Astrocyte (in vitro differentiated cells and primary cell): ENCODE results near the gene PHLPP2. TPM values are rescaled to one million over a fixed set of nuclear protein-coding genes. Genes with fewer than 3 reads are reported as not detected.

Experiments
- DNase-seq: peaks from one replicate; pipeline ENCODE4 v3.0.0-alpha.2; 2010; ENCODE audit warnings: low read depth
- FAIRE-seq: peaks from 2 replicates; lab custom pipeline; 2011; peaks lifted over from hg19 to GRCh38; lab: Jason Lieb, UNC
- H2AFZ ChIP-seq: 2 replicates; pipeline ENCODE4 v1.6.0; 2012; ENCODE audit warnings: low read depth, low read length, inconsistent platforms
- H3K27ac ChIP-seq: 2 replicates; pipeline ENCODE4 v1.5.1; 2011; ENCODE audit warnings: low read depth, low read length, inconsistent platforms
- H3K27me3 ChIP-seq: 2 replicates; pipeline ENCODE4 v1.6.0; 2011; ENCODE audit warnings: low read length, inconsistent platforms; ENCODE audit not compliant: insufficient read depth
- H3K36me3 ChIP-seq: 2 replicates; pipeline ENCODE4 v1.5.1; 2011; ENCODE audit warnings: low read length, inconsistent platforms; ENCODE audit not compliant: insufficient read depth
- H3K4me1 ChIP-seq: 2 replicates; pipeline ENCODE4 v1.5.1; 2011; ENCODE audit warnings: low read length, inconsistent platforms; ENCODE audit not compliant: insufficient read depth
- H3K4me2 ChIP-seq: 2 replicates; pipeline ENCODE4 v1.6.0; 2012; ENCODE audit warnings: low read length, inconsistent platforms
- H3K4me3 ChIP-seq: 2 replicates; pipeline ENCODE4 v1.5.1; 2011; ENCODE audit warnings: low read depth, mild to moderate bottlenecking, low read length, inconsistent platforms; ENCODE audit not compliant: insufficient read depth
- H3K79me2 ChIP-seq: 2 replicates; pipeline ENCODE4 v1.6.0; 2012; ENCODE audit warnings: mild to moderate bottlenecking, low read length, inconsistent platforms; ENCODE audit not compliant: insufficient read depth
- H3K9ac ChIP-seq: 2 replicates; pipeline ENCODE4 v1.6.0; 2012; ENCODE audit warnings: mild to moderate bottlenecking, low read length, inconsistent platforms
- H3K9me3 ChIP-seq: 2 replicates; pipeline ENCODE4 v1.5.1; 2012; ENCODE audit warnings: low read depth, mild to moderate bottlenecking, low read length, inconsistent platforms; ENCODE audit not compliant: insufficient read depth
- H4K20me1 ChIP-seq: 2 replicates; pipeline ENCODE4 v1.6.0; 2012; ENCODE audit warnings: low read length, inconsistent platforms; ENCODE audit not compliant: insufficient read depth
- H3K27ac Mint-ChIP-seq: one replicate; pipeline ENCODE4 v1.8.0; 2021; ENCODE audit warnings: mild to moderate bottlenecking, mixed read lengths; ENCODE audit not compliant: unreplicated experiment
- H3K27me3 Mint-ChIP-seq: one replicate; pipeline ENCODE4 v1.8.0; 2021; ENCODE audit warnings: low read depth, mixed read lengths; ENCODE audit not compliant: unreplicated experiment
- H3K36me3 Mint-ChIP-seq: one replicate; pipeline ENCODE4 v1.8.0; 2021; ENCODE audit warnings: low read depth, mixed read lengths; ENCODE audit not compliant: unreplicated experiment
- H3K4me1 Mint-ChIP-seq: one replicate; pipeline ENCODE4 v1.8.0; 2021; ENCODE audit warnings: low read depth, mixed read lengths; ENCODE audit not compliant: unreplicated experiment
- H3K4me3 Mint-ChIP-seq: one replicate; pipeline ENCODE4 v1.8.0; 2021; ENCODE audit warnings: mild to moderate bottlenecking, moderate library complexity, mixed read lengths; ENCODE audit not compliant: unreplicated experiment
- H3K9me3 Mint-ChIP-seq: one replicate; pipeline ENCODE4 v1.8.0; 2021; ENCODE audit warnings: mild to moderate bottlenecking, mixed read lengths; ENCODE audit not compliant: unreplicated experiment
- CTCF ChIP-seq: IDR thresholded peaks from 2 replicates; pipeline ENCODE4 v1.5.1; 2011; ENCODE audit warnings: low read depth, mild to moderate bottlenecking, inconsistent platforms, low read length, moderate library complexity; ENCODE audit not compliant: insufficient read depth
- EZH2 ChIP-seq: IDR thresholded peaks from 2 replicates; pipeline ENCODE4 v1.6.1; 2012; ENCODE audit warnings: mild to moderate bottlenecking, low read length, inconsistent platforms; ENCODE audit not compliant: insufficient read depth
- total RNA-seq: library from RNA; stranded (reverse); gene quantifications from 2 replicates; pipeline ENCODE4 v1.2.1, GENCODE V29; 2021

PHLPP2 gene
- total RNA-seq, 1 donor from 2014 or later = 5.4 TPM

- peaks cover 15% of the 10 kb centered on the region for H3K36me3 Mint-ChIP-seq
Measured at GRCh38 chr16:71738855-71739254, 14.4 kb upstream of the PHLPP2 start.

GRCh38 chr16:71737501-71737900 is 13.0 kb upstream of the PHLPP2 start:
- Histone ChIP-seq H3K36me3 (peaks cover 51% of the 10 kb centered on the region), H3K79me2 (no peaks in the 10 kb centered on the region), H3K4me2 (no peak overlapping the region), H3K27ac (no peak overlapping the region), H4K20me1 (peaks cover 3% of the 10 kb centered on the region), H2AFZ (no peak overlapping the region), H3K4me1 (no peaks in the 10 kb centered on the region), H3K9ac (no peak overlapping the region), H3K4me3 (no peak overlapping the region), H3K9me3 (no peaks in the 10 kb centered on the region), H3K27me3 (no peaks in the 10 kb centered on the region)
- FAIRE-seq (no peak), DNase-seq (no peak)
- TF ChIP-seq CTCF = no peak
- TF ChIP-seq EZH2 = no peak
- Mint-ChIP-seq H3K4me1 (peaks cover 3% of the 10 kb centered on the region), H3K36me3 (peaks cover 21% of the 10 kb centered on the region), H3K9me3 (no peaks in the 10 kb centered on the region), H3K27ac (no peak overlapping the region), H3K4me3 (no peak overlapping the region), H3K27me3 (no peaks in the 10 kb centered on the region)

More at GRCh38 chr16:71738855-71739254, 14.4 kb upstream of the PHLPP2 start:
- Histone ChIP-seq H3K4me2 (no peak overlapping the region), H2AFZ (no peak overlapping the region), H3K9me3 (no peaks in the 10 kb centered on the region), H3K27ac (no peak overlapping the region), H3K27me3 (no peaks in the 10 kb centered on the region), H3K9ac (no peak overlapping the region), H3K4me1 (no peaks in the 10 kb centered on the region), H3K79me2 (no peaks in the 10 kb centered on the region), H4K20me1 (peaks cover 3% of the 10 kb centered on the region), H3K36me3 (peaks cover 42% of the 10 kb centered on the region), H3K4me3 (no peak overlapping the region)
- no peak overlapping the region for H3K4me3 Mint-ChIP-seq
- DNase-seq = no peak
- H3K27ac Mint-ChIP-seq = no peak overlapping the region
- H3K4me1 Mint-ChIP-seq = peaks cover 3% of the 10 kb centered on the region
- TF ChIP-seq EZH2 (no peak), CTCF (no peak)
- H3K27me3 Mint-ChIP-seq = no peaks in the 10 kb centered on the region
- no peak for FAIRE-seq
- no peaks in the 10 kb centered on the region for H3K9me3 Mint-ChIP-seq

- Mint-ChIP-seq H3K27ac (no peak overlapping the region), H3K4me1 (peaks cover 3% of the 10 kb centered on the region), H3K27me3 (no peaks in the 10 kb centered on the region), H3K36me3 (peaks cover 25% of the 10 kb centered on the region), H3K4me3 (no peak overlapping the region), H3K9me3 (no peaks in the 10 kb centered on the region)
- H3K79me2 ChIP-seq = no peaks in the 10 kb centered on the region
- H3K27me3 ChIP-seq = no peaks in the 10 kb centered on the region
- no peak for TF ChIP-seq CTCF
- no peak for TF ChIP-seq EZH2
- no peak overlapping the region for H3K27ac ChIP-seq
- no peak overlapping the region for H3K4me3 ChIP-seq
- DNase-seq (no peak), FAIRE-seq (no peak)
- no peaks in the 10 kb centered on the region for H3K4me1 ChIP-seq
- no peak overlapping the region for H2AFZ ChIP-seq
- H3K4me2 ChIP-seq = no peak overlapping the region
- no peak overlapping the region for H3K9ac ChIP-seq
- H3K9me3 ChIP-seq = no peaks in the 10 kb centered on the region
- peaks cover 9% of the 10 kb centered on the region for H4K20me1 ChIP-seq
- H3K36me3 ChIP-seq = peaks cover 58% of the 10 kb centered on the region
Measured at GRCh38 chr16:71734511-71734910, 10.0 kb upstream of the PHLPP2 start.
